ENCODE data around the gene ZSWIM3. TPM values are rescaled to one million over a fixed set of nuclear protein-coding genes. Genes with fewer than 3 reads are reported as not detected.

ZSWIM3 gene
- total and polyA plus RNA-seq, 2 of the 13 experiments (the other 11 are each of a cell fraction or from before 2014, with no cell fraction given): 5.2 to 5.8 TPM

GRCh38 chr20:45863543-45864470 lies 6.4 kb downstream of the ZSWIM3 start (continued):
- TF ChIP-seq ZXDC (CRISPR knock-in tag; IDR thresholded peaks at IDR 0.05) (no peak), HNF4G (IDR thresholded peaks at IDR 0.05; ENCODE audit: borderline replicate concordance, low read depth, low read length) (peak; percentile 92), HNF4G (CRISPR knock-in tag; IDR thresholded peaks at IDR 0.05; ENCODE audit: borderline replicate concordance, low read depth) (no peak; the same call in 1 of the 2 replicates), TSC22D2 (CRISPR knock-in tag; IDR thresholded peaks at IDR 0.05; ENCODE audit: borderline replicate concordance) (no peak), MLX (CRISPR knock-in tag; IDR thresholded peaks at IDR 0.05) (0 out of 2 replicates have a peak, but pooled peaks have one; percentile 13), PRDM4 (CRISPR knock-in tag; IDR thresholded peaks at IDR 0.05; ENCODE audit: borderline replicate concordance) (no peak), ZBTB38 (CRISPR knock-in tag; IDR thresholded peaks at IDR 0.05) (0 out of 2 replicates have a peak, but pooled peaks have one; percentile 23), ZNF850 (CRISPR knock-in tag; conservative IDR thresholded peaks at IDR 0.05) (no peak), ZNF160 (CRISPR knock-in tag; IDR thresholded peaks at IDR 0.05) (no peak), RERE (CRISPR knock-in tag; IDR thresholded peaks at IDR 0.05; ENCODE audit: low read depth) (no peak)

Data from HepG2 (cell line).